Measurements from ENCODE around the gene TPPP. TPM values are rescaled to one million over a fixed set of nuclear protein-coding genes. Genes with fewer than 3 reads are reported as not detected.

Gene TPPP
- total RNA-seq, 1 experiment from 2014 or later, result 0.31 TPM

DNA sequence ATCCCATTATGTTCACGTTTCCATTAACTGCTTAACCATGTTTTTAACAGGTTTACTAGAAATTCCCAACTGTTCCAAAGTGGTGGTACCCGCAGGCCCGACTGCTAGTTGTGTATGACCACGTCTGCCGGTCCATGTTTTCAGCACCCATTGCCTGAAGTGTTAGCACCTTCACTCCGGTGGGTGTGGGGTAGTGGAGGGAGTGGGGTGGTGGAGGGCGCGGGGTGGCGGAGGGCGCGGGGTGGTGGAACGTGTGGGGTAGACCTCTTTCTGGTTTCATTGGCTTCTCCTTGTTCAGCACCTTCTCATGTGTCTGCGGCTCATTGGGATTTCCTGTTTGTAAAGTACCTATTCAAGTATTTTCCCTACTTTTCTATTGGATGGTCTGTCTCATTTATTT is 37.7 kb downstream of the TPPP start:
- H3K27me3 ChIP-seq (ENCODE audit: control insufficient read depth, insufficient read depth, low read length), result no peaks in the 10 kb centered on the region
- no peak for DNase-seq
- H3K36me3 ChIP-seq (replicated peaks; ENCODE audit: control insufficient read depth, insufficient read depth, low read length), result peaks cover 15% of the 10 kb centered on the region
- no peak overlapping the region for H3K4me3 ChIP-seq (ENCODE audit: insufficient read depth, low read depth, low read length)

DNA sequence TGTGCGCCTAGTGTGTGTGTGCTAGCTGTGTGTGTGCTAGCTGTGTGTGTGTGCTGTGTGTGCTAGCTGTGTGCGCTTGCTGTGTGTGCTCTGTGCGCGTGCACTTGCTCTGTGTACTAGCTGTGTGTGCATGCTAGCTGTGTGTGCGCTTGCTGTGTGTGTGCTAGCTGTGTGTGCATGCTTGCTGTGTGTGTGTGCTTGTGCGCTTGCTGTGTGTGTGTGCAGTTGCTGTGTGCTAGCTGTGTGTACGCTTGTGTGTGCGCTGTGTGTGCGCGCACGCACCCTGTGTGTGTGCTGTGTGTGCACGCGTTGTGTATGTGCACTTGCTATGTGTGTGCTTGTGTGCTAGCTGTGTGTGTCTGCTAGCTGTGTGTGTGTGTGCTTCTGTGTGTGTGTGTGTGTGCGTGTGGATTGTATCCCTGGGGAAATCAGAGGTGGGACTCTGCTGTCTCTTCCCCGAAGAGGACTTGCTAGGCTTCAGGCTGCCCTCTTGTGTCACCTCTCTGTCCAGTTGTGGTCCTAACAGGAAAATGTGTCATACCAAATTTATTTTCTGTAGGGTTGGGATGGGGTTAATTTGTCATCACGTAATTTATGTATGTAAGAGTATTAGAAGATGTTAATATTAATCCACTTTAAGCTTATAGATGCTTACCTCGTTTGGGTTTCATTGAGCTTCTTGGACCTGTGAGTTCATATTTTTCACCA is 38.9 kb downstream of the TPPP start:
- Histone ChIP-seq H3K36me3 (replicated peaks; ENCODE audit: control insufficient read depth, insufficient read depth, low read length) (peaks cover 13% of the 10 kb centered on the region), H3K27me3 (ENCODE audit: control insufficient read depth, insufficient read depth, low read length) (no peaks in the 10 kb centered on the region)

DNA sequence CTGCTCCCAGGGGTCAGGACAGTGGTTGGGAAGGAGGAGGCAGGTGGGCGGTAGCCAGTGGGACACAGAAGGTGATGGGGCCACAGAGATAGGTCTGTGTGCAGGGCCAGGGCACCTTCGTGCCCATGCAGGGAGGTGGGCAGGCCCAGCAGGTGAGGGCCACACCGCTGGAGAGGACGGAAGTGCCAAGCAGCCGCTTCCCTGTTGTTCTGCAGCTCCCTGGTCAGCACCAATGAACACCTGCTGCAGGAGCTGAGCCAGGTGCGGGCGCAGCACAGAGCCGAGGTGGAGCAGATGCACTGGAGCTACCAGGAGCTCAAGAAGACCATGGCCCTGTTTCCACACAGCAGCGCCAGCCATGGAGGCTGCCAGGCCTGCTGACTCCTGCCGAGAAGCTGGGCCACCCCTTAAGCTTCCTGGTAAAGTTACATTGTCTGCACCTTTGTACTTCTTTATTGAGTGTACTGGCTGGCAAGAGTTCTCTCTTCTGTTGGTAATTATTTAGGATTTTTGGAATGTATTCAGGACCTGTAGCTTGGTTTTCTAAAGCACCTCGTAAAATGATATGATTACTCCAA is 40.3 kb downstream of the TPPP start:
- Histone ChIP-seq H3K27me3 (ENCODE audit: control insufficient read depth, insufficient read depth, low read length) (no peaks in the 10 kb centered on the region), H3K4me3 (ENCODE audit: insufficient read depth, low read depth, low read length) (no peak overlapping the region), H3K36me3 (replicated peaks; ENCODE audit: control insufficient read depth, insufficient read depth, low read length) (peaks cover 13% of the 10 kb centered on the region)
- no peak for DNase-seq

More for the DNA sequence above, 38.9 kb downstream of the TPPP start:
- H3K4me3 ChIP-seq (ENCODE audit: insufficient read depth, low read depth, low read length), result no peak overlapping the region
- no peak for DNase-seq

DNA sequence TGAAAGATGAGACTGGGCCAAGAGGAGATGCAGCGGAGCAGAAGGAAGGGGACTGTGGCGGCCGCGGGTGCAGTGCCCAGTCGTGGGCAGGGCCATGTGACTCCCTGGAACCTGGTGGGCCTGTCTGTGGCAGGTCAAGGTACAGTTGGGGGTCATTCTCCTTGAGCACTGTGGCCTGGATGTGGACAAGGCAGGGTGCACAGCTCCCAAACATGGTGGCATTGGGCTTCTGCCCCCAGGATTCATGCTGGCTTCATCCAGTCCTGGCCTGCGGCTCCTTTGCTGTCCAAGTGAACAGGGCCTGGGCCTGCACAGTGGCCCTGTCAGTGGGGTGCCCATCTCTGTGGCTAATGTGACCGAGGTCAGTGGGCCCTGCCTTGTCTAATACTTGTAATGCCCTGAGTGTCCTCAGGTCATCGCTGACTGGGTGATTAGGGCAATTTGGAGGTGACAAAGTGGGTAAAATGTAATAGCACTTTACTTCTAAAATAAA is 41.1 kb downstream of the TPPP start:
- Histone ChIP-seq H3K4me3 (ENCODE audit: insufficient read depth, low read depth, low read length) (no peak overlapping the region), H3K36me3 (replicated peaks; ENCODE audit: control insufficient read depth, insufficient read depth, low read length) (peaks cover 18% of the 10 kb centered on the region), H3K27me3 (ENCODE audit: control insufficient read depth, insufficient read depth, low read length) (no peaks in the 10 kb centered on the region)
- no peak for DNase-seq

DNA sequence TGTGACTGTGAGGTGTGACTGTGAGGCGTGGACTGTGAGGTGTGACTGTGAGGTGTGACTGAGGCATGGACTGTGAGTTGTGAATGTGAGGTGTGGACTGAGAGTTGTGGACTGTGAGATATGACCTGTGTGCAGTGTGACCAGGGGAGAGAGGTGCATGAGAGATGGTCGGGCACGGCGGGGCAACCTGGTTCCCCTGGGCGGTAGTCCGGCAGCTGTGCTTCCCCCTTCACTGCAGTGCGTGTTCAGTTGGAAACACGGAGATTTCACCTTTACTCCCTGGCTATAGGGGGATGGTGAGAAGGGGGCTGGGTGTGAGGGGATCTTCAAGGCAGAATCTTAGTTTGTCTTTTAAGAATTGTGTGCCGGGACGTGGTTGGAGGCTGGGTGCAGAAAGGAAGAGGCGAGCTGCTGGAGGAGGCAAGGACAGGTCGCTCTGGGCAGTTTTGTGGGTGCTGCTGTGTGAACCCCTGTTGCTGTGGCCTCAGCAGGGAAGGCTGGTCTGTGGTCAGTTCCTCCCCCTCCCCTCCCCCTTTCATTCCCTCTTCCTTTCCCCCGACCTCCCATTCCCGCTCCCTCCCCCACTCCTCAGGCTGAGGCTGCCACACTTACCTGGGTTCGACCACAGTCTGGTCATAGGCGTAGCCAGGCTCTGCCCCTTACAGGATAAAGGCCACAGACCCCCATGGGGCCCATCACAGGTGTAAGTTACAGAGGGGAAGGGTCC is 41.7 kb downstream of the TPPP start:
- H3K27me3 ChIP-seq (ENCODE audit: control insufficient read depth, insufficient read depth, low read length), result no peaks in the 10 kb centered on the region
- peaks cover 22% of the 10 kb centered on the region for H3K36me3 ChIP-seq (replicated peaks; ENCODE audit: control insufficient read depth, insufficient read depth, low read length)
- DNase-seq, result no peak
- H3K4me3 ChIP-seq (ENCODE audit: insufficient read depth, low read depth, low read length), result no peak overlapping the region

DNA sequence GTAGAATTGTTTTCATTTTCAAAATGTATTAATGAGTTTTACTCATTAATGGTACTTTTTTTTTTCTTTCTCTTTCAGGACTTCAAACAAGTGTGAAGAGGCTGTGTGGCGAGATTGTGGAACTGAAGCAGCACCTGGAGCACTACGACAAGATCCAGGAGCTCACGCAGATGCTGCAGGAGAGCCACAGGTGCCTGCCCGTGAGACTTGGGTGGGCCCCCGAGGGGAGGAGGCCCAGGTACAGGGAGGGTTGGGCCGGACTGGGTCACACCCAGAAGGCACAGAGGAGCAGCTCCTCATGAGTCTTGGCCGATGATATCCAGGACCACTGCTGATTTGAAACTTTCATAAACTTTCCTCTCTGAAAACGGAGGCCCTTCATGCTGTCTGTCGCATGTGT is 45.4 kb downstream of the TPPP start:
- peaks cover 22% of the 10 kb centered on the region for H3K36me3 ChIP-seq (replicated peaks; ENCODE audit: control insufficient read depth, insufficient read depth, low read length)
- H3K4me3 ChIP-seq (ENCODE audit: insufficient read depth, low read depth, low read length), result no peak overlapping the region
- H3K27me3 ChIP-seq (ENCODE audit: control insufficient read depth, insufficient read depth, low read length), result no peaks in the 10 kb centered on the region
- DNase-seq, result no peak

DNA sequence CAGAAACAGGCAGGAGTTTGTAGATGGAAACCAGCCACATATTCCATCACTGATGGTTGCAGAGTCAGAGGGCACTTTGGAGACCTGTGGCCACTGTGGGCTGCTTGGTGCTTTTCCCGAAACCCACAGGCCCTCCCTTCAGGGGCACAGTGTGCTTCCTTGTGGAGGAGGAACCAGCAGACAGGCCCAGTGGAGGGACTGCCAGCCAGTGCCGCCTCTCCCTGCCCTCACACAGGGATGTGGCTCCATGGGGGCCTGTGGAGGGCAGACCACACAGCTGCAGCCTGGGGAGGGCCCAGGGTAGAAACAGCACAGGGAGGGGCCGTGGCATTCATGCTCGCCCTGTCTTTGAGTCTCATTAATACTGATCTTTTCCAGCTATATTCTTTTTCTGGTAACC is 45.8 kb downstream of the TPPP start:
- no peak for DNase-seq
- Histone ChIP-seq H3K27me3 (ENCODE audit: control insufficient read depth, insufficient read depth, low read length) (no peaks in the 10 kb centered on the region), H3K36me3 (replicated peaks; ENCODE audit: control insufficient read depth, insufficient read depth, low read length) (peaks cover 22% of the 10 kb centered on the region), H3K4me3 (ENCODE audit: insufficient read depth, low read depth, low read length) (no peak overlapping the region)

DNA sequence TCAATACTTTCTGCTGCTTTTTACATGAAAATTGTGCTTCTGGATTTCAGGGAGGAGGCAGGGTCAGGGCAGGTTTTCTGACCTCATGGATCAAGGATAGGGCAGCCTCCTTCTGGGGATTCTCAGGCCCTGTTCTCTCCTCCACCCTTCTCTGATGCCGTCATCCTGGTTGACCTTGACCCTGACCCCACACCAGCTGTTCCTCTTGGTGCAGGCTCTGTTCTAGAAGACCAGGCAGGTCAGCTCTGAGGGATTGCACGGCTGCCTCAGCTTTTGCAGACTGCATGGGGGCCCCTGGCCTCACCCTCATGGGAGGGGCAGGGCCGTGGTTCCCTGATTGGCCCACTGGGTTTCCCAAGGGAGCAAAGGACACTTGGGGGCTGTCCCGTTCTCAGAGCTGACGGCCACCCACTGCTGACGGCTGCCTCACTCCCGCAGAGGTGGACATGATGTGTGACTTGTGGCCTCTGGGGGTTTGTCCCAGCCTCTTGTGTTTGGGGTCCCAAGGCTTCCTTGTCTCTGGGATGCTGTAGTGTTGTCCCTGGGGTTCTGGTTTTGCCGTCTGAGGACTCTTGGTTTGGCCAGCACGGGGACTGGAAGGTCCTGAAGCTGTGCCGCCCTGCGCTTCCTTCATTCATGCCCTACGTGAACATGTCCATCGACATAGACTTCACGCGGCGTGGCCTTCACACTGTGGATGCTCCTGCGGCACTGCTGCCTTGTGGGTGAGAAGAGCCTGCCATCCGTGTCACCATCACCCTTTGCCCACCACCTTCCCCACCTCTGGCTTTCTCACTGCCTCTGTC is 46.6 kb downstream of the TPPP start:
- Histone ChIP-seq H3K27me3 (ENCODE audit: control insufficient read depth, insufficient read depth, low read length) (no peaks in the 10 kb centered on the region), H3K4me3 (ENCODE audit: insufficient read depth, low read depth, low read length) (no peak overlapping the region), H3K36me3 (replicated peaks; ENCODE audit: control insufficient read depth, insufficient read depth, low read length) (peaks cover 19% of the 10 kb centered on the region)
- DNase-seq, result no peak

DNA sequence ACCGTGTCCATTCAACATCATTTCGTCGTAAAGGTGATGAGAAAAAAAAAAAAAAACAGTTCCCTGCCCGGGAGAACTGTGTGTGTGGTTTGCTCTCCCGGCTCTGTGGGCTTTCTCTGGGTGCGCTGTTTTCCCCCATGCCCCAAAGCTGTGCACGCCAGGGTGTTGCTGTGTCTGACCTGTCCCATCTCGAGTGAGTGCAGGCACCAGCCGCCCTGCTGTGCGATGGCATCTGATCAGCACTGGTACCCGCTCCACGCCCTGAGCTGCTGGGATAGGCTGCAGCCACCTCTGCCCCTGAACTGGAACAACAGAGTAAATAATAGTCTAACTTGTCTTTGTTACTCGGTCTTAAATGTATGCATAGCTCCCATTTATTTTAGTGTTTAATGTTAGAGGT is 47.7 kb downstream of the TPPP start:
- H3K36me3 ChIP-seq (replicated peaks; ENCODE audit: control insufficient read depth, insufficient read depth, low read length), result peaks cover 21% of the 10 kb centered on the region

DNA sequence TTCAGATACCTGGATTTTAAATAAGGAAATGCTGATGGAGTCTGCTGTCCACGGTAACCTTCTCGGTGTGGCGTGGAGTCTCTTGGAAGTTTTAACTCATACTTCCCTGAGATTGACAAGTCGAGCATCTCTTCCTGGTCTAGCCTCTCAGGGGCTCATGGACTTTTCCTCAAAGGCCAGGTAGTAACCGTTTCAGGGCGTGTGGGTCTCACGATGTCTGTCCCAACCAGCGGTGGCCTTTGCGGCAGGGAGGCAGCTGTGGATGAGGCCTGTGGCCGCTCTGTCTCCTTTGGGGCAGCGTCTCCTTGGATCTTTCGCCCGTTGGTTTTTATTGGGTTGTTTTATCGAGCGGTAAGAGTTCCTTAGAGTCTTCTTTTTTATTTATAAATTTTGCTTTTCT is 48.2 kb downstream of the TPPP start:
- peaks cover 24% of the 10 kb centered on the region for H3K36me3 ChIP-seq (replicated peaks; ENCODE audit: control insufficient read depth, insufficient read depth, low read length)

More for the DNA sequence above, 47.7 kb downstream of the TPPP start:
- DNase-seq, result no peak
- no peak overlapping the region for H3K4me3 ChIP-seq (ENCODE audit: insufficient read depth, low read depth, low read length)
- no peaks in the 10 kb centered on the region for H3K27me3 ChIP-seq (ENCODE audit: control insufficient read depth, insufficient read depth, low read length)

DNA sequence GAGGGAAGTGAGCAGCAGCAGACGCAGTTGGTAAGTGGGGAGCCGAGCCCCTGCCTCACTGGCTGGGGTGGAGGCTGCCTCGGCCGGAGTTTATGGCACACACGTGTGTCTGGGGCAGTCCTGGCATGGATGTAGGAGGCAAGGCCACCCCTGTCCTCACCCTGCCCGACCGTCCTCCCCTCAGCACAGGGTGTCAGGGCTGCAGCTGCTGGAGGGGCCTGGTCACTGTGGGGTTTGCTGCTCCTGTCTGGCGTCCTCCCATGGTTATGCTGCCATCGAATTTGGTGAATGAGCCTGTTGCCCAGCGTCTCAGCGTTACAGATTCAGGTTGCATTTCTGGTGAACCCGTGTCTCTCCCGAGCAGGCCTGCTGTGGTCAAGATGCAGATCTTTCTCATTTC is 48.6 kb downstream of the TPPP start:
- Histone ChIP-seq H3K4me3 (ENCODE audit: insufficient read depth, low read depth, low read length) (no peak overlapping the region), H3K36me3 (replicated peaks; ENCODE audit: control insufficient read depth, insufficient read depth, low read length) (peaks cover 25% of the 10 kb centered on the region), H3K27me3 (ENCODE audit: control insufficient read depth, insufficient read depth, low read length) (no peaks in the 10 kb centered on the region)
- DNase-seq, result no peak

More for the DNA sequence above, 48.2 kb downstream of the TPPP start:
- Histone ChIP-seq H3K27me3 (ENCODE audit: control insufficient read depth, insufficient read depth, low read length) (no peaks in the 10 kb centered on the region), H3K4me3 (ENCODE audit: insufficient read depth, low read depth, low read length) (no peak overlapping the region)
- DNase-seq, result no peak

DNA sequence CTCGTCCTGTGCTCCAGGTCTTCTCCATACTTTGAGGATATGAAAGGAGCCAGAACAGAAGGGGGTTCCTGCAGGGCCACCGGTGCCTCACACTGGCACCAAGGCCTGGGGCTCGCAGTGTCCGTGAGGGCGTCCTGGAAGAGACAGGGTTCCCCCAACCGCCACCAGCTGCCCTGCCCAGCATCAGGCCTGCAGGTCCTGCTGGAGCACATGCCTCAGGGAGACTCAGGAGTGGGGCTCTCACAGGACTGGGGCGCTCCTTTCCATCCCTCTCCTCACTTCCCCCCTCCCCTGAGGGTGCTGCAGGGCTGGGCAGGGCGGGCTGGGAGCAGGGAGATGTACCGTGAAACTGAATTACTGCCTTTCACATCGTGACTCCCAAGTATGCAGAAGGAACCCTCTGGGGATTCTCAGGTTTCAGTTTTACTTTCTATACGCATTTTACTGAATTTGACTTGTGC is 49.3 kb downstream of the TPPP start:
- DNase-seq, result no peak
- Histone ChIP-seq H3K4me3 (ENCODE audit: insufficient read depth, low read depth, low read length) (no peak overlapping the region), H3K27me3 (ENCODE audit: control insufficient read depth, insufficient read depth, low read length) (no peaks in the 10 kb centered on the region), H3K36me3 (replicated peaks; ENCODE audit: control insufficient read depth, insufficient read depth, low read length) (peaks cover 28% of the 10 kb centered on the region)

DNA sequence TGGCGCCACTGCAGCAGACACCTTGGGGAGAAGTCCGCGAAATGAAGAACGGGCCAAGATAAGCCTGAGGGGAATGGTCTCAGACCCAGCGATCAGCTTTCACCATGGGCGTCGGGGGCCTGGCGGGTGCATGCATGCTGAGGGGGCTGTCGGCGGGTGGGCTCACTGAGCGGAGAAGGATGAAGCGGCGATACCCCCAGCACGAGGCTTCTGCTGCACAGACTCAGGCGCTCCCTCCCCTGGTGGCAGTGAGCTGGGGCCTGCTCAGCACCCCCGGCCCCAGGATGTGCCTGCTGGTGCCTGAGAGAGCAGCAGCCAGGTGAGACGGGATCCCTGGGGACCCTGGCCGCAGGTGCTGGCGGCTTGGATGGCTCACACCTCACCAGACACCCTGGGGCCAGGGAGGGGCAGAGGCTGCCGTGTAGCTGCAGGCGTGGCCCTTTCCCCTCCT is 49.8 kb downstream of the TPPP start:
- peaks cover 28% of the 10 kb centered on the region for H3K36me3 ChIP-seq (replicated peaks; ENCODE audit: control insufficient read depth, insufficient read depth, low read length)
- no peak for DNase-seq

DNA sequence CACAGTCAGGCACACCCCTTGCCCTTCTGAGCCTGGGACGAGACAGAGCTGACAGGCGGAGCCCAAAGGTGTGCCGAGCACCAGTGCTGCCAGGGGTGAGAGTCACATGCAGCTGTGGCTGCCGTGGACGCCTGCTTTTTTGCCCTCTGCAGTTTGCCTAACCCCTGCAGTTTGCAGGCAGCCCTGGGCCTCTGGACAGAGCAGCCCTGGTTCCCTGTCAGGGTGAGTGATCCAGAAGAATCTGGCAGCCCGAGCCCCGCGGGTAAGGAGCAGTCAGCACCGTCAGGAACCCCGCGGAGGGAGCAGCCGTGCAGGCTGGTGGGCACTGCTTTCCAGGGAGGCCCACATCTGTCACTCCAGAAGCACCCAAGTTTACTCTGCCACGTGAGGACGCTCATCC is 50.7 kb downstream of the TPPP start:
- H3K36me3 ChIP-seq (replicated peaks; ENCODE audit: control insufficient read depth, insufficient read depth, low read length), result peaks cover 25% of the 10 kb centered on the region

More for the DNA sequence above, 49.8 kb downstream of the TPPP start:
- Histone ChIP-seq H3K27me3 (ENCODE audit: control insufficient read depth, insufficient read depth, low read length) (no peaks in the 10 kb centered on the region), H3K4me3 (ENCODE audit: insufficient read depth, low read depth, low read length) (no peak overlapping the region)

More for the DNA sequence above, 50.7 kb downstream of the TPPP start:
- no peak for DNase-seq
- Histone ChIP-seq H3K4me3 (ENCODE audit: insufficient read depth, low read depth, low read length) (no peak overlapping the region), H3K27me3 (ENCODE audit: control insufficient read depth, insufficient read depth, low read length) (no peaks in the 10 kb centered on the region)

Measured in H7 (cell line).